IPS DF 6.9 (cell line): ENCODE data around the gene ZNF593.

Experiments
- DNase-seq: peaks from one replicate; pipeline ENCODE4 v3.0.0-alpha.2; 2013; ENCODE audit warnings: low read depth, low spot score
- H3K27ac ChIP-seq: one replicate; pipeline ENCODE4 v1.5.1; 2013; ENCODE audit warnings: low read length, control low read depth
- H3K27me3 ChIP-seq: 2 replicates; pipeline ENCODE4 v1.6.1; 2013; ENCODE audit warnings: mild to moderate bottlenecking, low read length; ENCODE audit not compliant: control insufficient read depth, insufficient read depth
- H3K36me3 ChIP-seq: 2 replicates; pipeline ENCODE4 v1.6.1; 2013; ENCODE audit warnings: low read length; ENCODE audit not compliant: control insufficient read depth, insufficient read depth
- H3K4me1 ChIP-seq: 2 replicates; pipeline ENCODE4 v1.6.1; 2013; ENCODE audit warnings: low read length; ENCODE audit not compliant: control insufficient read depth, insufficient read depth
- H3K4me3 ChIP-seq: 2 replicates; pipeline ENCODE4 v1.5.1; 2013; ENCODE audit warnings: mild to moderate bottlenecking, low read length
- H3K9me3 ChIP-seq: 2 replicates; pipeline ENCODE4 v1.6.1; 2013; ENCODE audit warnings: low read length, inconsistent platforms; ENCODE audit not compliant: control insufficient read depth, insufficient read depth
- WGBS: extraction: QIAGEN DNeasy Blood & Tissue Kit; methylation state at CpG from one replicate; pipeline ENCODE4 v1.1.7; 2013; ENCODE audit warnings: mixed read lengths, missing lambda C conversion rate; ENCODE audit not compliant: insufficient read length, insufficient coverage; 5-methylcytosine and 5-hydroxymethylcytosine counted together

The ZNF593 gene

DNA sequence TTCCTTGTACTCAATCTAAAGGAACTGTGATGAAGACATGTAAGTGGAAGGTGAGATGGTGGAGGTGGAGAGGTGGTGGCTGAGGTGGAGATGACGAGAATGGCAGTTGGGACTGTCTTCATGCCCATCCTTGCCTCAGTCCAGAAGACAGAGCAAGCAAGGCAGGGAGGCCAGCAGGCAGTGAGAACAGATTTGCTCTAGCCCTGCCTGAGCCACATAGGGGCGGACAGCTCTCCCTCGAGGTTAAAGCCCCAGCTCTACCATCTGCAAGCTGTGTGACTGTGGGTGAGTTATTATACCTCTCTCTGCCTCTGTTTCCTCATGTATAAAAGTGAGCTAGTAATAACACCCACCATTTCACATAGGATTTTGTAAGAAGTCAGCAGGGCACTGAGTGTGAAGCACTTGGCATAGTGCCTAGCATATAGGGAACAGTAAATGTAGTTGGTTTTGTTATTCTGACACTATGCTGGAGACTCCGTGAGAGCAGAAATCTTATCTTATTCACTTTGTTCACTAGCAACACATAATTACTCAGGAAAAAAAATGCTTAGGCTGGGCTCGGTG lies 15.7 kb upstream of the ZNF593 start:
- DNase-seq: no peak
- Histone ChIP-seq H3K4me3 (no peak overlapping the region), H3K27me3 (peaks cover 26% of the 10 kb centered on the region), H3K4me1 (peaks cover 10% of the 10 kb centered on the region), H3K27ac (no peak overlapping the region), H3K9me3 (no peaks in the 10 kb centered on the region), H3K36me3 (no peaks in the 10 kb centered on the region)
- WGBS: no CpG with 5 or more reads among the region's 5 CpGs

GRCh38 chr1:26154750-26155149 lies 15.0 kb upstream of the ZNF593 start:
- Histone ChIP-seq H3K36me3 (no peaks in the 10 kb centered on the region), H3K27ac (no peak overlapping the region), H3K27me3 (peaks cover 26% of the 10 kb centered on the region), H3K4me3 (no peak overlapping the region), H3K9me3 (no peaks in the 10 kb centered on the region), H3K4me1 (peaks cover 13% of the 10 kb centered on the region)
- no peak for DNase-seq
- WGBS: no CpG with 5 or more reads among the region's 9 CpGs

- Histone ChIP-seq H3K9me3 (no peaks in the 10 kb centered on the region), H3K27me3 (peaks cover 26% of the 10 kb centered on the region), H3K36me3 (no peaks in the 10 kb centered on the region), H3K4me1 (peaks cover 13% of the 10 kb centered on the region), H3K27ac (no peak overlapping the region), H3K4me3 (no peak overlapping the region)
- DNase-seq: no peak
- WGBS: no CpG with 5 or more reads among the region's 21 CpGs
Observed at GRCh38 chr1:26155370-26156284, 14.1 kb upstream of the ZNF593 start.

GRCh38 chr1:26156285-26157038 lies 13.2 kb upstream of the ZNF593 start:
- H3K4me3 ChIP-seq: no peak overlapping the region
- no peak for DNase-seq

DNA sequence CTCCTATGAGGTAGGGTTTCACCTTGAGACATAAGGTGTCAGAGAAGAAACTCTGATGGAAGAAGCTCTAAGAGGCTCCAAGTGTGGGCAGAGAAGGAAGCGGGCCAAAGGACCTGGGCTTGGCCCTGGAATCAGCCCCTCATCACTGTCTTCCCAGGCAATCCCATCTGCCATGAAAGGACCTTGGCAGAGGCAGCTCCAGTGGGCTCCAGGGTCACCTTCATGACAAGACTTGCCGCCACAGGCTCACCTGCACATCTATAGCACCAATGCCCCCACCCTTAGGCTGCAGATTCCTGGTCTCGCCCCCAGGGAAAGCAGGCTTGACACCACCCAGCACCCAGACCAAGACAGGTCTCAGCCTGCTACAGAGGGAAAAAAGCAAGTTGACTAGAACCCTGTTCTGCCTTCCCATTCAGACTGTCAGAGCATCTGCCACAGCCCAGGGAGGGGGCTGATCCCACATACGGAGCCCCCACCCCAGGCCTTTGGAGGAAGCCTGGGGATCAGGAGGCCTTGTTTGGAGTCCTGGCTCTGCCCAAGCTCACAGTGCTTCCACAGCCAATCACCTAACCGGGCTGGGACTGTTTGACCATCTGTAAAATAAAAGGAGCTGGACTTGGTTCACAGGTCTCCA lies 11.3 kb upstream of the ZNF593 start:
- Histone ChIP-seq H3K9me3 (no peaks in the 10 kb centered on the region), H3K36me3 (no peaks in the 10 kb centered on the region), H3K27me3 (peaks cover 43% of the 10 kb centered on the region), H3K4me1 (peaks cover 13% of the 10 kb centered on the region), H3K27ac (no peak overlapping the region), H3K4me3 (no peak overlapping the region)
- no CpG with 5 or more reads among the region's 5 CpGs for WGBS
- no peak for DNase-seq

More at GRCh38 chr1:26156285-26157038, 13.2 kb upstream of the ZNF593 start:
- H3K27me3 ChIP-seq: peaks cover 32% of the 10 kb centered on the region
- peaks cover 13% of the 10 kb centered on the region for H3K4me1 ChIP-seq
- no peaks in the 10 kb centered on the region for H3K9me3 ChIP-seq
- H3K27ac ChIP-seq: no peak overlapping the region
- no peaks in the 10 kb centered on the region for H3K36me3 ChIP-seq
- no CpG with 5 or more reads among the region's 12 CpGs for WGBS

DNA sequence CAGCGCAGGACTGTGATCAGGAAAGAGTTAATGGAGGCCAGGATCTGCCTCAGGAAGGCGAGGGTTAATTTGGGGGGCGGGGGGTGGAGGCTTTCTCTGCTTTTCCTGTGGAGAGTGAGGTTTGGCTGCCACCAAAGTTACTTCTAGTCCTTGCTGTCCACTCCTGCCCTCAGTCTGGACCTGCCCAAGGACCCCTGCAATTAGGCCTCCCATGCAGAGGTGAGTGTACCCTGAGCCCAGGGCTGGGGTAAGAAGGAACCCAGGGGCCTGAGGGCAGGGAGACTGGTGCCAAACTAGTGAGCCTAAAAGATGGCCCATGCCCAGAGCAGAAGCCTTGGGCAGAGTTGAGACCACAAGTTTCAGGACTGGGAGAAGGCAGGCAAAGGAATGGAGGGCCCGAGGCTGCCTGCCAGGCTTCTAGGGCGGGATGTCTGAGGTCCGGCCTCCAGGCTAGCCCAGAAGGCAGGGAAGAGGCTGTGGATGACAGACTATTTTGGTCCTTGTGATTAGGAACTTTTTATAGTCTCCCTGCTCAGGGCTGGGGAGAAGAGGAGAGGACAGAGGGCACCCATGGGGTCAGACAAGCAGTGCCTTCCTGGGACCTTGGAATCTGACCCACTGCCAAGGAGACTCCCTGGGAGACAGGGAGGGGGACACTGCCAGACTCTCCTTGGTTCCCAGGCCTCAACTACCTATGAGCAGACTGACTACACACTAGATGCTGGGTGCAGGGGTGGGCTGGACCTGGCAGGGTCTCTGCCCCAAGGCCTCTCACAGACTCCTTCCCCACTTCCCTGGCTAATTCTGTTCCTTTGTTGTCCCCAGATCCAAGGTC lies 10.6 kb upstream of the ZNF593 start, which contains the start of gene FAM110D:
TSS of gene FAM110D (plus strand) at position 172 of the 835 bp plus-strand sequence. CDS start 2,213 bp downstream, outside the sequence.
- H3K36me3 ChIP-seq: no peaks in the 10 kb centered on the region
- peaks cover 13% of the 10 kb centered on the region for H3K4me1 ChIP-seq
- whole genome bisulfite sequencing: no CpG with 5 or more reads among the region's 6 CpGs
- H3K4me3 ChIP-seq: no peak within 1 kb of the TSS
- H3K27me3 ChIP-seq: peaks cover 43% of the 10 kb centered on the region
- H3K9me3 ChIP-seq: no peaks in the 10 kb centered on the region
- DNase-seq: no peak
- H3K27ac ChIP-seq: no peak within 1 kb of the TSS

DNA sequence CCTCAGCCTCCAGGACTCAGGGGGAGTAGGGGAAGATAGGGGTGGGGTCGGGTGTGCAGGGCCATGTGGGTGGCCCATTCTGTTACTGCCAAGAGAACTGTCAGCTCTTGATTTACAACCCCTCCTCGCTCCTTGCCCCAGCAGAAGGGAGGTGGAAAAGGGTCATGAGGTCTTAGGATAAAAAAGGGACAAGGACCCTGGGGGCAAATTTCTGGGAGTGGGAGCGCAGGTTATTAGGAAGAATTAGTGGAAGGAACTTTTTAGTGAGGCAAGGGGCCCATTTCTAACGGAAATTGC lies 10.0 kb upstream of the ZNF593 start:
- no peak overlapping the region for H3K4me3 ChIP-seq
- no peak for DNase-seq
- peaks cover 42% of the 10 kb centered on the region for H3K27me3 ChIP-seq
- no peak overlapping the region for H3K27ac ChIP-seq
- no peaks in the 10 kb centered on the region for H3K36me3 ChIP-seq
- no peaks in the 10 kb centered on the region for H3K9me3 ChIP-seq
- H3K4me1 ChIP-seq: peaks cover 13% of the 10 kb centered on the region
- no CpG with 5 or more reads among the region's 4 CpGs for WGBS

DNA sequence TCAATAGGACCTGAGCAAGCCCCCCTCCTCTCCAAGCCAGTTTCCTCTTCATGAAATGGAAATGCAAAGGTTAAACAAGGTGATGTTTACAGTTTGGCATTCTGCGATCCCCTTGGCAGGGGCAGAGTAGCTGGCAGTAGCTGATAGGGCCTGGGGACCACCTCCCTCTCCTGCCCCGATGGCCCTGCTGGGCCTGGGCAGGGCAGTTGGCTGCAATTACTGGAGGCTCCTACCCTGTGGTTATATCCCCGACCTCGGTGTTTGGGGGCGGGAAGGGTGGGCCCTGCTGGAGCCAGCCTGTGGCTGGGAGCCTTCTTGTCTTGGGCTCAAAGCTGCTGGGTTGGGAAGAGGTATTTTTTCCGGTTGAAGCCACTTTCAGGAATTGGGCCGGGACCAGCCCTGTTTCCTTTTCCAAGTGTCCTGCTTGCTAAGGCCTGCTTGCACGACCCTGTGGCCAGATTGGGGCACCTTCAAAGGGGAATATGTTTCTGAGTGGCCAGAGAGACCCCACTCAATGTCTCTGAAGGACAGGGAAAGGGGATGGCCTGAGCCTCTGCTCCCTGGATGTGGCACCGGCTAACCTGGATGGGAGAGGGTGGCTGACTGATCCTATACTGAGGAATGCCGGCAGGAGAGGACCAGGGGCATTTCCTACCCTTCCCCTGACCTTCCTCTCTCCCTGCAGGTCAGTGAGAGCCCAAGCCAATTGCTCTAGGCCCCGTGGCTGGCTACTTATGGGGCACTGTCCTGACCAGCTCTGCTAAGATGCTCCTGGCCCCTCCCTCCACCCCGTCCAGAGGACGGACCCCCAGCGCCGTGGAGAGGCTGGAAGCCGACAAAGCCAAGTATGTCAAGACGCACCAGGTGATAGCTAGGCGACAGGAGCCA lies 8.9 kb upstream of the ZNF593 start:
- Histone ChIP-seq H3K9me3 (no peaks in the 10 kb centered on the region), H3K27ac (no peak overlapping the region), H3K4me3 (peak overlapping the region; percentile 38; the same call in 1 of the 2 replicates), H3K27me3 (peaks cover 35% of the 10 kb centered on the region), H3K4me1 (peaks cover 11% of the 10 kb centered on the region), H3K36me3 (no peaks in the 10 kb centered on the region)
- WGBS: no CpG with 5 or more reads among the region's 18 CpGs
- DNase-seq: no peak
